ENCODE data around the gene RAVER1.

RAVER1 gene

GRCh38 chr19:10317857-10318462 lies 15.4 kb downstream of the RAVER1 start:
- no peak for DNase-seq

DNA sequence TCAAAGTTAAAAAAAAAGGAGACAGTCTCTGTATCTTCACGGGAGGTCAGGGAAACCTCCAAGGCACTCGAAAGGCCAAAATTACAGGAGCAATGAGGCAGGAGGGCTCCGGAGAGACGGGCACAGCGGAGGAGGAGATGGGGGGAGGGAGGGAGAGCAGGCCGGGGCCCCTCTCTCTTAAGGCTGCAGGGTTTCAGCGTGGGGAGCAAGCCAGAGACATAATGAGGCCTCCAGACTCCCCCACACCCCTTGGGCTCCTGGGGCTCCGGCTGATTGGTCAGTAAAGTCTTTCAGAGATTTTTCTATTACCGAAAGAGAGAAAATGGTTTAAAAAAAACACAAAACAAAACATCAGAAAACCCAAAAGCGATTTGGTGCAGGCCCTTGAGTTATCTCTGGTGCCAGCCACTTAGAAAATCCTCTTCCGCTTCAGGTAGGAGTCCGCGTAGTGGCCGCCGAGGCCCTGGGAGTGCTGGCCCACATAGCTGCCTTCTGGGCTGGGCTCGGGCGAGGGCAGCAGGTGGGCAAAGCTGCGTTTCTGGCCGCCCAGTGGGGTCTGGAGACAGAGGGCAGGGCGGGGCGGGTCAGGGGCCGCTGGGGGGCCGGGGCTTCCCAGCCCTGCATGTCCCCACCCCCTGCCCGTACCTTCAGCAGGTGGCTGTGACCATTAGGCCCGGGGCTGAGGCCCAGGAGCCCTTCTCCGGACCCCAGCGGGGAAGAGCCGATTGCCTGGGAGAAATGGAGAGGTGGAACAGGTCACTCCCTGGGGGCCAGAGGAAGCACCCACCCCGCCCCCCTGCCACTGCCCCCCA lies 16.1 kb downstream of the RAVER1 start:
- DNase-seq, result no peak

GRCh38 chr19:10316229-10317044 lies 16.9 kb downstream of the RAVER1 start:
- DNase-seq, result no peak

- DNase-seq, result peak; percentile 72 to 83
Observed at GRCh38 chr19:10315335-10316214, 17.8 kb downstream of the RAVER1 start, which contains the start of gene FDX2. Gene FDX2, minus strand, starts transcription at chr19:10316015. Its CDS starts 19 bp downstream, at chr19:10315996.

- DNase-seq, result no peak
Observed at GRCh38 chr19:10309423-10309822, 23.9 kb downstream of the RAVER1 start, which contains the start of gene ZGLP1. Gene ZGLP1, minus strand, starts transcription at chr19:10309815.

GRCh38 chr19:10306327-10306726 lies 27.0 kb downstream of the RAVER1 start:
- DNase-seq, result no peak

DNA sequence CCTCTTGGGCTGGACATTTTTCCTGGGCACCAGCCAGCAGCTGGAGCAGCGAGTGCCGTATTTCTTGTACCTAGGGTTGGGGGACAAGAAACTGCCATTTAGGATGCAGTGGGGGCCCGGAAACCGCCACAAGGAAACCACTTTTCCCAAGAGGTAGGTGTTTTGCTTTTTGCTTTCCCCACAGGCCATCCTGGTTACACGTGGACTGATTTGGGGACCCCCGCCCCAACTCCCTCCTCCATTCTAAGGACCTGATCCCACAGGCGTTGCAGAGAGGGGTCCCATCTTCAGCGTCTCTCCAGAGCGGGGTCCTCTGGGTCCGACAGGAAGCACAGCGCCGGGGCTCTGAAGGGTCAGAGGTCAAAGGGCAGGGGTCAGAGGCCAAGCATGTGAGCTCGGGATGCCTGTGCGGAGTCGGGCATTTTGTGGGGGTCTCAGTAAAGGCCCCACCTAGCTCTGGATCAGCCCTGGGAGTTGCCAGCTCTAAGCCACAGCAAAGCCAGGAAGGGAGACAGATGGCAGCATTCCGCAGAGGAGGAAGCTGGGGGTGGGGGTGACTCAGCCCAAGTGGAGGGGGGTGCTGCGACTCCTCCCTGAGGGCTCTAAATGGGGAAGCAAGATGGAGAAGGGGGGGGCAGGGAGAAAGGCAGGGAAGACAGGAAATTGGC lies 28.1 kb downstream of the RAVER1 start:
- peak; percentile 88 to 93 for DNase-seq

- DNase-seq, result peak; percentile 66 to 77
Observed at GRCh38 chr19:10299545-10300458, 33.5 kb downstream of the RAVER1 start.

DNA sequence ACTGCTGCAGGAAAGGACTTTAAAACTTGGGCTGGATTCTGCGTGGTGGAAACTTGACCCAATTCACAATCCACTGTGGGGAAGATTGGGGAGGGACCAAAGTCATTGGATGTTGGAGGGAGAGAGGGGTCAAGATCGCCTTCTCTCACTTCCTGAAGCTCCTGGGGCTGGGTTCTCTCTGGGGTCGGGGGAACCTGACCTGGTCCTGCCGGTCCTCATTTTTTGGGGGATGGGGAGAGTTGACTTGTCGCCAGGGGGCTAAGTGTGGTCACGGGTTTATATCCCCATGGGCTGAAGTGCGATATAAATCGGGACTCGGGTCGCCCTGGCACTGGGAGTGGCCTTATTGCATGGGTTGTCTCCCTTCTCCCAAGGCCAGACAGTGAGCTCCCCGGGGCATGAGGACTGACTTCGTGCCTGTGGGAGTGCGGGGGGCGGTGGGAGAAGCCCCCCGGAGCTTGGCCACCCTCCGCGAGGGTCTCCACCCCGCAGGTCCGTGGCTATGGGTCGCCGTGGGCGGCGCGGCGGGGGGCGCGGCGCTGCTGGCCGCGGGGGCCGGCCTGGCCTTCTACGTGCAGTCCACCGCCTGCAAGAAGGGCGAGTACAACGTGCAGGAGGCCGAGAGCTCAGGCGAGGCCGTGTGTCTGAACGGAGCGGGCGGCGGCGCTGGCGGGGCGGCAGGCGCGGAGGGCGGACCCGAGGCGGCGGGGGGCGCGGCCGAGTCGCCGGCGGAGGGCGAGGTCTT lies 37.3 kb downstream of the RAVER1 start:
- no peak for DNase-seq

GRCh38 chr19:10295305-10295846 lies 38.0 kb downstream of the RAVER1 start:
- DNase-seq, result peak; percentile 56 to 76

- no peak for DNase-seq
Observed at GRCh38 chr19:10294368-10294697, 39.0 kb downstream of the RAVER1 start.

DNA sequence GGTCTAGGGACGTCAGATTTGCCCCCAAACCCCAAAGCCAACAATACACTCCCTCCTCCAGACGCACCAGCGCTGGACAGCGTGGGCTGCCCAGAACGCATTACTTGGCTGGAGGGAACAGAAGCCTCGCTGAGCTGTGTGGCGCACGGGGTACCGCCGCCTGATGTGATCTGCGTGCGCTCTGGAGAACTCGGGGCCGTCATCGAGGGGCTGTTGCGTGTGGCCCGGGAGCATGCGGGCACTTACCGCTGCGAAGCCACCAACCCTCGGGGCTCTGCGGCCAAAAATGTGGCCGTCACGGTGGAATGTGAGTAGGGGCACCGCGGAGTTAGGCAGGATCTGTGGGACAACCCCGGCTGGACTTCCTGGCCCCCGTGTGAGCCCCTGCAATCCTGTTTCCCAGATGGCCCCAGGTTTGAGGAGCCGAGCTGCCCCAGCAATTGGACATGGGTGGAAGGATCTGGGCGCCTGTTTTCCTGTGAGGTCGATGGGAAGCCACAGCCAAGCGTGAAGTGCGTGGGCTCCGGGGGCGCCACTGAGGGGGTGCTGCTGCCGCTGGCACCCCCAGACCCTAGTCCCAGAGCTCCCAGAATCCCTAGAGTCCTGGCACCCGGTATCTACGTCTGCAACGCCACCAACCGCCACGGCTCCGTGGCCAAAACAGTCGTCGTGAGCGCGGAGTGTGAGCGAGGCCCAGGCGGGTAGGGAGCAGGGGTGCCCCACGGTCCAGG lies 39.5 kb downstream of the RAVER1 start:
- DNase-seq, result no peak

GRCh38 chr19:10292789-10293636 lies 40.3 kb downstream of the RAVER1 start:
- peak; percentile 18 to 39 for DNase-seq

DNA sequence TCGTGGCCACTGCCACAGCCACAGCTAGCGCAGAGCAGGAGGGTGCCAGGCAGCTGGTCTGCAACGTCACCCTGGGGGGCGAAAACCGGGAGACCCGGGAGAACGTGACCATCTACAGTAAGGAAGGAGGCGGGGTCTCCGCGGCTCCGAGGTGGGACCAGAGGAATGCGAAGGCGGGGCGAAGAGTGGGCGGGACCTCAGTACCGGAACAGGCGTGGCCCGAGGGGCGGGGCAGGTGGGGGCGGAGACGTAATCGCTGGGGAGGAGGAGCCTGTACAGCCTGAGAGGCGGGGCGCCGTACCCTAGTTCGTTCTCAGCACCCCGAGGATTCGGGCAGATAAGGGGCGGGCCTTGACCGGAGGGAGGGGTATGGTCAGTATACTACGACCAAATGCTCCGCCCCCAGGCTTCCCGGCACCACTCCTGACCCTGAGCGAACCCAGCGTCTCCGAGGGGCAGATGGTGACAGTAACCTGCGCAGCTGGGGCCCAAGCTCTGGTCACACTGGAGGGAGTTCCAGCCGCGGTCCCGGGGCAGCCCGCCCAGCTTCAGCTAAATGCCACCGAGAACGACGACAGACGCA lies 41.0 kb downstream of the RAVER1 start:
- DNase-seq, result peak; percentile 93 to 97

GRCh38 chr19:10291554-10292205 lies 41.6 kb downstream of the RAVER1 start:
- no peak for DNase-seq

GRCh38 chr19:10290876-10291553 lies 42.3 kb downstream of the RAVER1 start:
- peak; percentile 56 to 87 for DNase-seq
